Breast epithelium (tissue), 3 donors: ENCODE measurements around the gene TMEM164.

Source experiments
- POLR2A ChIP-seq: fragments of 450-650 bp; IDR thresholded peaks from one replicate; pipeline ENCODE4 v1.6.1; 2016; ENCODE audit warnings: antibody characterized with exemption, mild to moderate bottlenecking, moderate library complexity
- POLR2AphosphoS5 ChIP-seq, 3 donors: sonication (generic); formaldehyde crosslinking; IDR thresholded peaks; one replicate each; pipeline ENCODE4 v1.6.1; 2017; ENCODE audit warnings: antibody characterized with exemption in 3 of 3
- TF ChIP-seq, protein P1 (sequence below), 3 donors: fragments of 450-650 bp; IDR thresholded peaks; one replicate each; pipeline ENCODE4 v1.5.1; 2016 to 2017; ENCODE audit warnings: antibody characterized with exemption in 3 of 3, mild to moderate bottlenecking in 3 of 3, moderate library complexity in 3 of 3

DNA sequence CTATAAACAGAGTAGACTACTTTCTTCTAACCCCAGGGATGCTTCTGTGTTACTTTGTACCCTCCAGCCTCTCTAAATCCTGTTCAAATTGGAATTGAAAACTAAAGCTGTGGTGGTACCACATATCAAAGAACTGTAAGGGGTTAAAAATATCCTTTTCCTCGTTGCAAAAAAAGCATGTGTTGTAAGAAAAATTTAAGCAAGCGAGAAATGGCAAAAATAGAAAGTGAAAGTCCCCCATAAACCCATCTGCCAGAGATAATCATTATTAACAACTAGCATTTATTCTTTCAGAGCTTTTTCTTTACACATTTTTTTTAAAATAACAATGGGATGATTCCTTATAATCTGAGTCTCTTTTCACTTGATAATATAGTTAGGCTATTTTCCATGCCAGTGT is 40.6 kb downstream of the TMEM164 start:
- TF ChIP-seq, protein P1, sequence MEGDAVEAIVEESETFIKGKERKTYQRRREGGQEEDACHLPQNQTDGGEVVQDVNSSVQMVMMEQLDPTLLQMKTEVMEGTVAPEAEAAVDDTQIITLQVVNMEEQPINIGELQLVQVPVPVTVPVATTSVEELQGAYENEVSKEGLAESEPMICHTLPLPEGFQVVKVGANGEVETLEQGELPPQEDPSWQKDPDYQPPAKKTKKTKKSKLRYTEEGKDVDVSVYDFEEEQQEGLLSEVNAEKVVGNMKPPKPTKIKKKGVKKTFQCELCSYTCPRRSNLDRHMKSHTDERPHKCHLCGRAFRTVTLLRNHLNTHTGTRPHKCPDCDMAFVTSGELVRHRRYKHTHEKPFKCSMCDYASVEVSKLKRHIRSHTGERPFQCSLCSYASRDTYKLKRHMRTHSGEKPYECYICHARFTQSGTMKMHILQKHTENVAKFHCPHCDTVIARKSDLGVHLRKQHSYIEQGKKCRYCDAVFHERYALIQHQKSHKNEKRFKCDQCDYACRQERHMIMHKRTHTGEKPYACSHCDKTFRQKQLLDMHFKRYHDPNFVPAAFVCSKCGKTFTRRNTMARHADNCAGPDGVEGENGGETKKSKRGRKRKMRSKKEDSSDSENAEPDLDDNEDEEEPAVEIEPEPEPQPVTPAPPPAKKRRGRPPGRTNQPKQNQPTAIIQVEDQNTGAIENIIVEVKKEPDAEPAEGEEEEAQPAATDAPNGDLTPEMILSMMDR (IDR thresholded peaks at IDR 0.05): no peak
- TF ChIP-seq POLR2A: no peak
- no peak for TF ChIP-seq POLR2AphosphoS5 (IDR thresholded peaks at IDR 0.05)
